Fibroblast of lung (primary cell): Measurements from ENCODE around the gene NOL12. TPM values are rescaled to one million over a fixed set of nuclear protein-coding genes. Genes with fewer than 3 reads are reported as not detected.
A peak's percentile ranks its signal among the peaks of the same experiment; 100 is the strongest.

Experiments used
- DNase-seq, 2 donors: peaks; one replicate each; pipeline versions ENCODE4 v3.0.0 to v3.0.0-alpha.2; 2010; ENCODE audit warnings: low read depth in 2 of 2
- H2AFZ ChIP-seq: 2 replicates; pipeline ENCODE4 v1.5.1; 2012; ENCODE audit warnings: low read length, control low read depth, inconsistent platforms
- H3K27ac ChIP-seq: 2 replicates; pipeline ENCODE4 v1.5.1; 2011; ENCODE audit warnings: low read length, control low read depth; ENCODE audit not compliant: insufficient read depth
- H3K27me3 ChIP-seq: 2 replicates; pipeline ENCODE4 v1.5.1; 2011; ENCODE audit warnings: mild to moderate bottlenecking, low read length; ENCODE audit not compliant: control insufficient read depth, insufficient read depth
- H3K36me3 ChIP-seq: 2 replicates; pipeline ENCODE4 v1.5.1; 2011; ENCODE audit warnings: low read length; ENCODE audit not compliant: control insufficient read depth, insufficient read depth
- H3K4me1 ChIP-seq: 2 replicates; pipeline ENCODE4 v1.5.1; 2011; ENCODE audit warnings: low read length; ENCODE audit not compliant: control insufficient read depth, insufficient read depth; ENCODE audit errors: extremely low read depth
- H3K4me2 ChIP-seq: 2 replicates; pipeline ENCODE4 v1.5.1; 2011; ENCODE audit warnings: low read length, control low read depth; ENCODE audit not compliant: insufficient read depth; ENCODE audit errors: extremely low read depth
- H3K4me3 ChIP-seq, 4 experiments: fragments of 200-600 bp in 1 of 4; sonication (generic) in 1 of 4; replicated peaks in 1 of 4; 2 replicates each; pipeline ENCODE4 v1.5.1; 2011 to 2016; ENCODE audit warnings: low read length in 4 of 4, low read depth in 3 of 4, mild to moderate bottlenecking in 3 of 4, control low read depth in 2 of 4, inconsistent platforms in 1 of 4, mixed read lengths in 1 of 4; ENCODE audit not compliant: insufficient read depth in 1 of 4; ENCODE audit errors: control extremely low read depth in 1 of 4
- H3K79me2 ChIP-seq: 2 replicates; pipeline ENCODE4 v1.5.1; 2012; ENCODE audit warnings: mild to moderate bottlenecking, low read length, inconsistent platforms; ENCODE audit not compliant: control insufficient read depth, insufficient read depth
- H3K9ac ChIP-seq: 2 replicates; pipeline ENCODE4 v1.5.1; 2011; ENCODE audit warnings: mild to moderate bottlenecking, low read length, control low read depth; ENCODE audit not compliant: insufficient read depth
- H3K9me3 ChIP-seq: 2 replicates; pipeline ENCODE4 v1.5.1; 2012; ENCODE audit warnings: low read depth, low read length; ENCODE audit not compliant: control insufficient read depth, insufficient read depth
- H4K20me1 ChIP-seq: 2 replicates; pipeline ENCODE4 v1.5.1; 2011; ENCODE audit warnings: low read length; ENCODE audit not compliant: control insufficient read depth, insufficient read depth; ENCODE audit errors: extremely low read depth
- EZH2 ChIP-seq: IDR thresholded peaks from 2 replicates; pipeline ENCODE4 v1.5.1; 2012; ENCODE audit warnings: low read length, control low read depth, mild to moderate bottlenecking; ENCODE audit errors: missing control alignments
- polyA plus RNA-seq, 2 donors: library from polyadenylated mRNA; depleted of rRNA in 1 of 2; stranded (reverse) in 1 of 2; unstranded in 1 of 2; fragments of >200 nt; gene quantifications; 2 replicates each; pipeline ENCODE4 v1.2.1, GENCODE V29; 2011 to 2012; ENCODE audit warnings: missing spikeins in 1 of 2
- total RNA-seq: library from RNA; depleted of rRNA; stranded (reverse); fragments of >200 nt; gene quantifications from 2 replicates; pipeline ENCODE4 v1.2.1, GENCODE V29; 2014
- TF ChIP-seq, protein P1 (sequence below), 2 donors: IDR thresholded peaks in 1 of 2; conservative IDR thresholded peaks in 1 of 2; 1 replicate in 1 of 2; 2 replicates in 1 of 2; pipeline ENCODE4 v1.5.1; 2011 to 2012; ENCODE audit warnings: low read length in 2 of 2, control low read depth in 1 of 2, inconsistent platforms in 1 of 2, low read depth in 1 of 2, mild to moderate bottlenecking in 1 of 2

NOL12 gene
- total and polyA plus RNA-seq, 2 donors (not counting 1 experiment from before 2014, with no cell fraction given) = 12.8 to 15.4 TPM

DNA sequence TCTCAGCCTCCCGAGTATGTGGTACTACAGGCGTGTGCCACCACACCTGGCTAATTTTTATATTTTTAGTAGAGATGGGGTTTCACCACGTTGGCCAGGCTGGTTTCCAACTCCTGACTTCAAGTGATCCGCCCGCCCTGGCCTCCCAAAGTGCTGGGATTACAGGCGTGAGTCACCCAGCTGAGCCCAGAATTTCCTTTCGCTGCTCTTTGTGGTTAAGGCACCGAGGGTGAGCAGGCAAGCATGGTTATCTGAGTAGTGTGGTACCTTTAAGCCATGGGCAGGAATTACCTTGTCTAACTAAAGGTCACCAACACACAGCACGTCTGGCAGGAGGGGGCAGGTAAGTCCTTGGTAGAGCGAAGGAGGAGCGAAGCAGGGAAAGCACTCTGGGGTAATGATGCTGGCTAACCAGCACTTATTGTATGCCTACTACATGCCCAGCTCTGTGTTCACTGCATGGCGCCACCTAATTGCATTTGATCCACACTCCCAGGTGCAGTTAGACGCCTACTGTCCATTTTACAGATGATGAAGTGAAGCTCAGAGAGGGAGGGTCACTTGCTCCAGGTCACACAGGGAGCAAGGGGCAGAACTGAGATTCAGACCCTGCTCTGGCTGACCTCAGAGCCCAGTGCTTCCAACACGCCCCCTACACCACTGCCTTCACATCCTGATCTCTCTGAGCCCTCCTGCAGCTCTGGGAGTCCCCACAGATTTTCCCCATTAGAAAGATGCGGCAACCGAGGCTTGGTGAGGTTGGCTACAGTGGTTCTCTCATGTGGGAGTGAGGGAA is 56.4 kb downstream of the NOL12 start:
- Histone ChIP-seq H4K20me1 (no peaks in the 10 kb centered on the region), H3K4me3 (peak overlapping the region in 1 of 4 experiments; percentile 0), H3K9me3 (no peaks in the 10 kb centered on the region), H3K27ac (peak overlapping the region; percentile 64), H3K79me2 (peaks cover 22% of the 10 kb centered on the region), H3K4me1 (peaks cover 37% of the 10 kb centered on the region), H3K36me3 (no peaks in the 10 kb centered on the region), H3K4me2 (peak overlapping the region; percentile 72), H2AFZ (no peak overlapping the region), H3K27me3 (no peaks in the 10 kb centered on the region), H3K9ac (no peak overlapping the region)
- TF ChIP-seq, protein P1, sequence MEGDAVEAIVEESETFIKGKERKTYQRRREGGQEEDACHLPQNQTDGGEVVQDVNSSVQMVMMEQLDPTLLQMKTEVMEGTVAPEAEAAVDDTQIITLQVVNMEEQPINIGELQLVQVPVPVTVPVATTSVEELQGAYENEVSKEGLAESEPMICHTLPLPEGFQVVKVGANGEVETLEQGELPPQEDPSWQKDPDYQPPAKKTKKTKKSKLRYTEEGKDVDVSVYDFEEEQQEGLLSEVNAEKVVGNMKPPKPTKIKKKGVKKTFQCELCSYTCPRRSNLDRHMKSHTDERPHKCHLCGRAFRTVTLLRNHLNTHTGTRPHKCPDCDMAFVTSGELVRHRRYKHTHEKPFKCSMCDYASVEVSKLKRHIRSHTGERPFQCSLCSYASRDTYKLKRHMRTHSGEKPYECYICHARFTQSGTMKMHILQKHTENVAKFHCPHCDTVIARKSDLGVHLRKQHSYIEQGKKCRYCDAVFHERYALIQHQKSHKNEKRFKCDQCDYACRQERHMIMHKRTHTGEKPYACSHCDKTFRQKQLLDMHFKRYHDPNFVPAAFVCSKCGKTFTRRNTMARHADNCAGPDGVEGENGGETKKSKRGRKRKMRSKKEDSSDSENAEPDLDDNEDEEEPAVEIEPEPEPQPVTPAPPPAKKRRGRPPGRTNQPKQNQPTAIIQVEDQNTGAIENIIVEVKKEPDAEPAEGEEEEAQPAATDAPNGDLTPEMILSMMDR (conservative IDR thresholded peaks at IDR 0.05 in 1 of 2, IDR thresholded peaks at IDR 0.05 in 1 of 2; ENCODE audit: low read depth in 1 of 2, low read length in 2 of 2) = no peak
- no peak for TF ChIP-seq EZH2
- peak; percentile 87 to 90 for DNase-seq

Other genes with a start within 250 kb of the NOL12 start
- under 0.01 TPM in 1 of 2 replicates, not detected in the other for gene MFNG, start 200.0 kb upstream of the NOL12 start, total RNA-seq
- 0.15 TPM in 1 of 2 replicates, not detected in the other for gene MFNG, start 200.0 kb upstream of the NOL12 start, polyA plus RNA-seq
- gene CARD10, start 166.9 kb upstream of the NOL12 start, total RNA-seq = 1.3 and 2.3 TPM in 2 replicates
- gene CARD10, start 166.9 kb upstream of the NOL12 start, polyA plus RNA-seq = 1.6 and 2.7 TPM in 2 replicates
- gene CDC42EP1, start 125.9 kb upstream of the NOL12 start, total RNA-seq = 11.8 and 17.2 TPM in 2 replicates
- 10.4 and 10.6 TPM in 2 replicates for gene CDC42EP1, start 125.9 kb upstream of the NOL12 start, polyA plus RNA-seq
- gene LGALS2, start 106.3 kb upstream of the NOL12 start, total RNA-seq = not detected in 2 replicates
- gene LGALS2, start 106.3 kb upstream of the NOL12 start, polyA plus RNA-seq = 0.19 TPM in 1 of 2 replicates, not detected in the other
- gene GGA1, start 77.5 kb upstream of the NOL12 start, total RNA-seq = 24.7 and 27.9 TPM in 2 replicates
- 18.0 and 23.1 TPM in 2 replicates for gene GGA1, start 77.5 kb upstream of the NOL12 start, polyA plus RNA-seq
- 3.1 and 6.2 TPM in 2 replicates for gene SH3BP1, start 46.7 kb upstream of the NOL12 start, total RNA-seq
- gene SH3BP1, start 46.7 kb upstream of the NOL12 start, polyA plus RNA-seq = 2.9 and 5.5 TPM in 2 replicates
- 4.0 and 5.1 TPM in 2 replicates for gene PDXP, start 27.6 kb upstream of the NOL12 start, total RNA-seq
- 7.9 and 14.7 TPM in 2 replicates for gene PDXP, start 27.6 kb upstream of the NOL12 start, polyA plus RNA-seq
- gene LGALS1, start 10.7 kb upstream of the NOL12 start, total RNA-seq = 6,362 and 11,230 TPM in 2 replicates
- gene LGALS1, start 10.7 kb upstream of the NOL12 start, polyA plus RNA-seq = 5,090 and 5,801 TPM in 2 replicates
- 105 and 131 TPM in 2 replicates for gene TRIOBP, start 10.7 kb downstream of the NOL12 start, total RNA-seq
- 32.9 and 35.4 TPM in 2 replicates for gene TRIOBP, start 10.7 kb downstream of the NOL12 start, polyA plus RNA-seq
- 7.7 and 11.9 TPM in 2 replicates for gene GCAT, start 121.6 kb downstream of the NOL12 start, total RNA-seq
- 6.6 and 11.0 TPM in 2 replicates for gene GCAT, start 121.6 kb downstream of the NOL12 start, polyA plus RNA-seq
- not detected in 2 replicates for gene GALR3, start 137.0 kb downstream of the NOL12 start, total RNA-seq
- gene GALR3, start 137.0 kb downstream of the NOL12 start, polyA plus RNA-seq = not detected in 2 replicates
- 12.1 and 16.2 TPM in 2 replicates for gene ANKRD54, start 158.0 kb downstream of the NOL12 start, total RNA-seq
- gene ANKRD54, start 158.0 kb downstream of the NOL12 start, polyA plus RNA-seq = 13.2 and 13.9 TPM in 2 replicates
- 288 and 404 TPM in 2 replicates for gene EIF3L, start 163.1 kb downstream of the NOL12 start, total RNA-seq
- 509 and 515 TPM in 2 replicates for gene EIF3L, start 163.1 kb downstream of the NOL12 start, polyA plus RNA-seq
- 17.2 and 17.7 TPM in 2 replicates for gene MICALL1, start 220.0 kb downstream of the NOL12 start, total RNA-seq
- gene MICALL1, start 220.0 kb downstream of the NOL12 start, polyA plus RNA-seq = 19.5 and 20.1 TPM in 2 replicates